HFFc6 (cell line): ENCODE measurements around the gene NUB1. TPM values are rescaled to one million over a fixed set of nuclear protein-coding genes. Genes with fewer than 3 reads are reported as not detected.

Source experiments
- DNase-seq: peaks from one replicate; pipeline ENCODE4 v3.0.0-alpha.2; 2018
- H3K27ac Mint-ChIP-seq: 2 replicates; pipeline ENCODE4 v1.8.0; 2020; ENCODE audit warnings: mild to moderate bottlenecking, mixed read lengths
- H3K27me3 Mint-ChIP-seq: 2 replicates; pipeline ENCODE4 v1.8.0; 2021; ENCODE audit warnings: mild to moderate bottlenecking, moderate library complexity, mixed read lengths; ENCODE audit not compliant: insufficient read depth
- H3K36me3 Mint-ChIP-seq: 2 replicates; pipeline ENCODE4 v1.8.0; 2021; ENCODE audit warnings: low read depth, mixed read lengths
- H3K4me1 Mint-ChIP-seq: 2 replicates; pipeline ENCODE4 v1.8.0; 2020; ENCODE audit warnings: low read depth, mixed read lengths
- H3K4me3 Mint-ChIP-seq: 2 replicates; pipeline ENCODE4 v1.8.0; 2020; ENCODE audit warnings: mild to moderate bottlenecking, moderate library complexity, mixed read lengths
- H3K9me3 Mint-ChIP-seq: 2 replicates; pipeline ENCODE4 v1.8.0; 2020; ENCODE audit warnings: mild to moderate bottlenecking, mixed read lengths
- total RNA-seq, 6 experiments: library from RNA; stranded (reverse); fragmentation: NEBNext Ultra II Directional; extraction: Animal tissue kit (Norgen Biotek cat#: 25700); gene quantifications; 2 replicates in 1 of 6; 3 replicates in 5 of 6; pipeline ENCODE4 v1.2.3, GENCODE V29; 2021
- TF ChIP-seq, protein P1 (sequence below): fragments of 200-600 bp; sonication (generic); IDR thresholded peaks from 2 replicates; pipeline ENCODE4 v1.5.0; 2021; ENCODE audit warnings: antibody characterized with exemption, mild to moderate bottlenecking

Gene NUB1
- total RNA-seq, 6 experiments from 2014 or later: 30.6 to 37.8 (median 34.8) TPM

DNA sequence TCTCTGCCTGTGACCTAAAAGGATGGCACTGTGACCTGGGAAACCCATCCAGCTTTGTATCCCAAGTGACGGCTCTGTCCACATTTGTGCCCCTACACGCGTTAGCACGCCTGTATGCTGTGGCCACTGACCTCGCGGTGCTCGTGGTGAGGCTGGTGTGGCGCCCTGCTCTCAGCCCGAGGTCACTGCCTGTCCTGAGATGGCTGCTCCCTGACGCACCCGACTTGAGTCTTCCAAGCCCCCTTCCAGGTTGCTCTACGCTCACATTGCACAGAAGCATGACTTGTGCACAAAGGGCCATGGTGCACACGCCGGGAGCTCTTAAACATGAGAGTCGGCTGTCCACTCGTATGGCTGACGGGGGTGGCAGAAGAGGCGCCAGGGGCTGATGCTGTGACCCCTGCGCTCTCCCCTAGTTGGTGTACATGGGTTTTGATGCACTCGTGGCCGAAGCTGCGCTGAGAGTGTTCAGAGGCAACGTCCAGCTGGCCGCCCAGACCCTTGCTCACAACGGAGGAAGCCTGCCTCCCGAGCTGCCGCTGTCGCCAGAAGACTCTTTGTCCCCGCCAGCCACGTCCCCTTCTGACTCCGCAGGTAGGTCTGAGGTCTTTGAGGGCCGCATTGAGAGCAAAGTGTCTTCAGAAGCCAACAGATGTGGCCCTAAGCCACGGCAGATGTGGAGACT, 34.7 kb downstream of the NUB1 start:
- TF ChIP-seq, protein P1, sequence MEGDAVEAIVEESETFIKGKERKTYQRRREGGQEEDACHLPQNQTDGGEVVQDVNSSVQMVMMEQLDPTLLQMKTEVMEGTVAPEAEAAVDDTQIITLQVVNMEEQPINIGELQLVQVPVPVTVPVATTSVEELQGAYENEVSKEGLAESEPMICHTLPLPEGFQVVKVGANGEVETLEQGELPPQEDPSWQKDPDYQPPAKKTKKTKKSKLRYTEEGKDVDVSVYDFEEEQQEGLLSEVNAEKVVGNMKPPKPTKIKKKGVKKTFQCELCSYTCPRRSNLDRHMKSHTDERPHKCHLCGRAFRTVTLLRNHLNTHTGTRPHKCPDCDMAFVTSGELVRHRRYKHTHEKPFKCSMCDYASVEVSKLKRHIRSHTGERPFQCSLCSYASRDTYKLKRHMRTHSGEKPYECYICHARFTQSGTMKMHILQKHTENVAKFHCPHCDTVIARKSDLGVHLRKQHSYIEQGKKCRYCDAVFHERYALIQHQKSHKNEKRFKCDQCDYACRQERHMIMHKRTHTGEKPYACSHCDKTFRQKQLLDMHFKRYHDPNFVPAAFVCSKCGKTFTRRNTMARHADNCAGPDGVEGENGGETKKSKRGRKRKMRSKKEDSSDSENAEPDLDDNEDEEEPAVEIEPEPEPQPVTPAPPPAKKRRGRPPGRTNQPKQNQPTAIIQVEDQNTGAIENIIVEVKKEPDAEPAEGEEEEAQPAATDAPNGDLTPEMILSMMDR: no peak
- peaks cover 2% of the 10 kb centered on the region for H3K27me3 Mint-ChIP-seq
- no peaks in the 10 kb centered on the region for H3K36me3 Mint-ChIP-seq
- no peak for DNase-seq
- H3K4me1 Mint-ChIP-seq: no peaks in the 10 kb centered on the region
- H3K4me3 Mint-ChIP-seq: no peak overlapping the region
- H3K9me3 Mint-ChIP-seq: no peaks in the 10 kb centered on the region
- H3K27ac Mint-ChIP-seq: no peak overlapping the region

DNA sequence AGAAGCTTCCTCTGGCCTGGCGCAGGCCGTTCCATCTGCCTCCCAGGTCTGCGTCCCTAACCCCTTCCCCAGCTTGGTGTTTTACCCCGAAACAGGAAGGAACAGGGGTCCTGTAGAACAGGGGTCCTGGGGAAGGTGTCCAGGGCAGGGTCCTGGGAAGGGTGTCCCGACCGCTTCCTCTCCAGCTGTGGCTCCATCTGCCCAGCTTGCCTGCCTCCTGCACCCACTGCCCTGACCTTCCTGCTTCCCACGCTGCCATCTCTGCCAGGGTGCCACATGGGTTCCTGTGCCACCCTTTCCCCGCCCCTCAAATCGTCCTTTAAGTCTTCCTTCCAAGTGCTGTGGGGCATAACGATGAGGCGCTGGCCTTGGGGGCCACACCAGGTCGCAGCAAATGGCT, 35.8 kb downstream of the NUB1 start:
- Mint-ChIP-seq H3K9me3 (no peaks in the 10 kb centered on the region), H3K27me3 (peaks cover 4% of the 10 kb centered on the region), H3K36me3 (no peaks in the 10 kb centered on the region), H3K4me3 (no peak overlapping the region), H3K4me1 (no peaks in the 10 kb centered on the region), H3K27ac (no peak overlapping the region)
- no peak for DNase-seq
- TF ChIP-seq, protein P1: no peak

DNA sequence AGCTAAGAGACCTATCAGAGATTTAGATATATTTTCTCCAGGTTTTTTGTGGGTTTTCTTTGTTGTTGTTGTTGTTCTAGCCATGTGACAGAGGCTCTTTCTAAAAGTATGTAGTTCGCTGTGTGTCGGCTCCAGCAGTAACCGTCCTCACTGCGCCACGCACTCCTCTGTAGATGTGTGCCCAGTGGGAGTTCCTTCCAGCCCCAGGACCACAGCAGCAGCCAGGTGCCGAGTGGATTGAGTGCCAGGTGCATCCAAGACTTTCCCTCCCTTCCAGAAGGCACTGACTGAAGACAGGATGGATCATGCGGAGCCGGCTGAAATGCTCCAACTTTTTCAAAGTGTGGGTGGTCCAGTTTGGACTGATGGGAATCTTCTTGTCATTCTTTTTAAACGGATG, 36.4 kb downstream of the NUB1 start:
- no peak for DNase-seq
- H3K27ac Mint-ChIP-seq: no peak overlapping the region
- H3K27me3 Mint-ChIP-seq: peaks cover 9% of the 10 kb centered on the region
- no peaks in the 10 kb centered on the region for H3K36me3 Mint-ChIP-seq
- no peaks in the 10 kb centered on the region for H3K9me3 Mint-ChIP-seq
- no peak overlapping the region for H3K4me3 Mint-ChIP-seq
- TF ChIP-seq, protein P1: no peak
- no peaks in the 10 kb centered on the region for H3K4me1 Mint-ChIP-seq

DNA sequence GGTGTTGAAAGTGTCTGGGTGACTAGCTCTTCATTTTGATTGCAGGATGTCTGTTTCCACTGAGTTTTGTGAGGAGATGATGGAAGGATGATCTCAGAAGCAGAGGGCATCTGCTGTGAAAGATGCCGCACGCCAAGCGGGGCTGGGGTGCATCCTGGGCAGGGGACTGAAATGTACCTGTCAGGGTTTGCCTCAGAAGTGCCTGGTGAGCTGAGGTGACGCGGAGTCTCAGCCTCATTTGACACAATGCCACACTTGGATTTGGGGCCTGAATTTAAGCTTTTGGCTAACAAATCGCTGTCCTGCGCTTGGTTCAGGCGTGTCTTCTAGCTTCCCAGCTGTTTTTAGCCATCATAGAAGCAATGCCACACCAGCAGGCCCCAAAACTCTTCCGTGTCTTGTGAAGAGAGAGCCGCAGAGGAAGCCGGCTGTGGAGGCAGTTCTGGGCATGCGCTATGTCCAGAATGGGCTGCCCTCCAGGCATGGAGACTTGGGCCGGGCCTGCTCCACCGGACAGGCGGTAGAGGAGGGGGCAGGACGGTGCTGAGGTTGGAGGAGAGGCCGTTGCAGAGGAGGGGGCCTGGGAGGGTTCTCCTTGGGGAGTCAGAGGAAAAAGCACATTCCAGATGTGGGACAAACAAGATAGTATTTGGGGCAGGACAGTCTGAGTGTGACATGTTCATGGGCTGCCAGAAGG, 37.0 kb downstream of the NUB1 start:
- DNase-seq: no peak

DNA sequence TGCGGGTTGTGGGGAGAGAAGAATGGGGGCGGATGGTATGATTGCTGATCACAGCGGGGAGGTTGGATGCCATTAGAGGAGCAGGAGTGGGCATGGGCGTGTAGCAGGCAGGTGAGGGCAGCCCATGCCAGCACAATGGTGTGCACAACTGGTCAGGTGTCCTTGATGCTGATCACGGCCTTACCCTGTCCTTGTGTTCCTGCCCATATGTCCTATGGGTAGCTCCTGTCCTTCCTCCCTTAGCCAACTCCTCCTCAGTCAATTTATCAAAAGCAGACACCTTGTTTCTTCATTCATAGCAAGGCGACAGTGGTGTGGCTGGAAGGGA, 37.5 kb downstream of the NUB1 start:
- no peak for DNase-seq
- Mint-ChIP-seq H3K4me3 (no peak overlapping the region), H3K4me1 (no peaks in the 10 kb centered on the region), H3K27ac (no peak overlapping the region), H3K9me3 (no peaks in the 10 kb centered on the region), H3K27me3 (peaks cover 15% of the 10 kb centered on the region), H3K36me3 (no peaks in the 10 kb centered on the region)
- TF ChIP-seq, protein P1: no peak

More for the DNA sequence above, 37.0 kb downstream of the NUB1 start:
- no peaks in the 10 kb centered on the region for H3K36me3 Mint-ChIP-seq
- TF ChIP-seq, protein P1: no peak
- H3K27ac Mint-ChIP-seq: no peak overlapping the region
- H3K4me3 Mint-ChIP-seq: no peak overlapping the region
- H3K9me3 Mint-ChIP-seq: no peaks in the 10 kb centered on the region
- peaks cover 12% of the 10 kb centered on the region for H3K27me3 Mint-ChIP-seq
- no peaks in the 10 kb centered on the region for H3K4me1 Mint-ChIP-seq
